Caco-2 (cell line): ENCODE measurements around the gene WFDC2. TPM values are rescaled to one million over a fixed set of nuclear protein-coding genes. Genes with fewer than 3 reads are reported as not detected.

Source experiments
- BruUV-seq: library from RNA; stranded (reverse); fragments of 400-500 nt; replicated peaks from 2 replicates; lab custom pipeline; 2021; lab: Mats Ljungman, UMichigan
- CTCF ChIA-PET: fragments of 300-600 bp; sonication (Branson Sonifier 250); formaldehyde crosslinking; loops from one replicate; lab custom pipeline; 2022; ENCODE audit warnings: antibody characterized with exemption; lab: Charles Lee
- POLR2A ChIA-PET: fragments of 300-600 bp; sonication (Branson Sonifier 250); formaldehyde crosslinking; loops from one replicate; lab custom pipeline; 2022; ENCODE audit warnings: antibody characterized with exemption; lab: Charles Lee
- DNase-seq, 2 experiments: peaks; one replicate each; pipeline versions ENCODE4 v3.0.0 to v3.0.0-alpha.2; 2020 to 2022
- H3K27me3 ChIP-seq: replicated peaks from 2 replicates; pipeline ENCODE4 v1.6.0; 2011; ENCODE audit warnings: low read length; ENCODE audit not compliant: control insufficient read depth, insufficient read depth
- H3K36me3 ChIP-seq: 2 replicates; pipeline ENCODE4 v1.5.1; 2011; ENCODE audit warnings: low read length; ENCODE audit not compliant: control insufficient read depth, insufficient read depth
- H3K4me1 ChIP-seq: fragments of 250-450 bp; sonication (Bioruptor Pico); 2 replicates; pipeline ENCODE4 v1.5.1; 2020; ENCODE audit warnings: mild to moderate bottlenecking
- H3K4me3 ChIP-seq: 2 replicates; pipeline ENCODE4 v1.5.1; 2011; ENCODE audit warnings: low read depth, mild to moderate bottlenecking, control low read depth, low read length
- H3K9me3 ChIP-seq: fragments of 250-450 bp; sonication (Bioruptor Pico); 2 replicates; pipeline ENCODE4 v1.5.1; 2020; ENCODE audit warnings: mild to moderate bottlenecking, moderate library complexity
- H3K27ac Mint-ChIP-seq: one replicate; pipeline ENCODE4 v1.8.0; 2022; ENCODE audit warnings: mixed read lengths; ENCODE audit not compliant: unreplicated experiment
- H3K27me3 Mint-ChIP-seq: one replicate; pipeline ENCODE4 v1.8.0; 2022; ENCODE audit warnings: mixed read lengths; ENCODE audit not compliant: insufficient read depth, unreplicated experiment
- H3K36me3 Mint-ChIP-seq: one replicate; pipeline ENCODE4 v1.8.0; 2022; ENCODE audit warnings: mild to moderate bottlenecking, mixed read lengths; ENCODE audit not compliant: insufficient read depth, unreplicated experiment
- H3K4me1 Mint-ChIP-seq: one replicate; pipeline ENCODE4 v1.8.0; 2022; ENCODE audit warnings: low read depth, mixed read lengths; ENCODE audit not compliant: unreplicated experiment
- H3K4me3 Mint-ChIP-seq: one replicate; pipeline ENCODE4 v1.8.0; 2022; ENCODE audit warnings: mild to moderate bottlenecking, moderate library complexity, mixed read lengths; ENCODE audit not compliant: unreplicated experiment
- H3K9me3 Mint-ChIP-seq: one replicate; pipeline ENCODE4 v1.8.0; 2022; ENCODE audit warnings: mixed read lengths; ENCODE audit not compliant: unreplicated experiment
- intact Hi-C: fragments of 100-400 bp; cut with micrococcal nuclease; formaldehyde crosslinking; loops from one replicate; pipeline ENCODE4 v1.10.0; 2022; ENCODE audit not compliant: unreplicated experiment
- total RNA-seq: library from RNA; stranded (reverse); gene quantifications from 2 replicates; pipeline ENCODE4 v1.2.3, GENCODE V29; 2022
- TF ChIP-seq, protein P1 (sequence below), 2 experiments: fragments of 200-600 bp in 1 of 2; IDR thresholded peaks; 1 replicate in 1 of 2; 2 replicates in 1 of 2; pipeline versions ENCODE4 v1.5.1 to v1.8.0; 2011 to 2022; ENCODE audit warnings: antibody characterized with exemption in 1 of 2, control low read depth in 1 of 2, inconsistent platforms in 1 of 2, low read depth in 1 of 2, low read length in 1 of 2, mild to moderate bottlenecking in 1 of 2, moderate library complexity in 1 of 2; ENCODE audit not compliant: insufficient read depth in 1 of 2, severe bottlenecking in 1 of 2, unreplicated experiment in 1 of 2

Gene WFDC2
- total RNA-seq, 1 experiment from 2014 or later: 14.3 TPM

DNA sequence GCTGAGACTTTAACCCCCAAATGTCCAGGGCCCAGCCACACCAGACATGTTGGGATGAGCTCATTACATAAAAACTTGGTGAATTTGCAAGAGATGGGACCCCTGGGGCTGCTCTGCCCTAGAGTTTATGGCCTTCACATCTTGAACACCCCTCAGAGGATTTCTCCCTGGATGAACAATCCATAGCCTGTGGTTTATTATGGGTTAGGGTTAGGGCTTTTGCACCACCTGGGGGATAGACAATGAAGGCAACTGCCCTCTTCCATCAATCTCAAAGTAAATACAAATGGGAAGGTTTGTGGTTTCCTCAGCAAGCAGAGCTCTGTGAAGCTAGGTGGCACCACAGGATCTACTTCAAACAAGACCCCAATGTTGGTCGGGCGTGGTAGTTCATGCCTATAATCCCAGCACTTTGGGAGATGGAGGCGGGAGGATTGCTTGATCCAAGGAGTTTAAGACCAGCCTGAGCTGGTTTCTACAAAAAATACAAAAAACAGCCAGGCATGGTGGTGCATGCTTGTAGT, 28.5 kb downstream of the WFDC2 start:
- no peaks in the 10 kb centered on the region for H3K9me3 Mint-ChIP-seq
- no peaks in the 10 kb centered on the region for H3K36me3 ChIP-seq
- ChIA-PET CTCF (no interaction called here), POLR2A (no interaction called here)
- intact Hi-C loops: no loop called here
- no peak overlapping the region for H3K4me3 ChIP-seq
- no peak overlapping the region for H3K27ac Mint-ChIP-seq
- H3K27me3 Mint-ChIP-seq: peaks cover 28% of the 10 kb centered on the region
- H3K4me3 Mint-ChIP-seq: no peak overlapping the region
- H3K27me3 ChIP-seq: no peaks in the 10 kb centered on the region; the same call in none of the 2 replicates
- no TSS peak for BruUV-seq
- peak in 1 of 2 experiments; percentile 34 for DNase-seq
- H3K9me3 ChIP-seq: no peaks in the 10 kb centered on the region
- no peaks in the 10 kb centered on the region for H3K4me1 ChIP-seq
- H3K36me3 Mint-ChIP-seq: no peaks in the 10 kb centered on the region
- TF ChIP-seq, protein P1, sequence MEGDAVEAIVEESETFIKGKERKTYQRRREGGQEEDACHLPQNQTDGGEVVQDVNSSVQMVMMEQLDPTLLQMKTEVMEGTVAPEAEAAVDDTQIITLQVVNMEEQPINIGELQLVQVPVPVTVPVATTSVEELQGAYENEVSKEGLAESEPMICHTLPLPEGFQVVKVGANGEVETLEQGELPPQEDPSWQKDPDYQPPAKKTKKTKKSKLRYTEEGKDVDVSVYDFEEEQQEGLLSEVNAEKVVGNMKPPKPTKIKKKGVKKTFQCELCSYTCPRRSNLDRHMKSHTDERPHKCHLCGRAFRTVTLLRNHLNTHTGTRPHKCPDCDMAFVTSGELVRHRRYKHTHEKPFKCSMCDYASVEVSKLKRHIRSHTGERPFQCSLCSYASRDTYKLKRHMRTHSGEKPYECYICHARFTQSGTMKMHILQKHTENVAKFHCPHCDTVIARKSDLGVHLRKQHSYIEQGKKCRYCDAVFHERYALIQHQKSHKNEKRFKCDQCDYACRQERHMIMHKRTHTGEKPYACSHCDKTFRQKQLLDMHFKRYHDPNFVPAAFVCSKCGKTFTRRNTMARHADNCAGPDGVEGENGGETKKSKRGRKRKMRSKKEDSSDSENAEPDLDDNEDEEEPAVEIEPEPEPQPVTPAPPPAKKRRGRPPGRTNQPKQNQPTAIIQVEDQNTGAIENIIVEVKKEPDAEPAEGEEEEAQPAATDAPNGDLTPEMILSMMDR (IDR thresholded peaks at IDR 0.05; ENCODE audit: insufficient read depth in 1 of 2, low read depth in 1 of 2, low read length in 1 of 2, severe bottlenecking in 1 of 2, unreplicated experiment in 1 of 2): no peak
- peaks cover 5% of the 10 kb centered on the region for H3K4me1 Mint-ChIP-seq

- H3K4me1 Mint-ChIP-seq: peaks cover 5% of the 10 kb centered on the region
- no peak overlapping the region for H3K4me3 ChIP-seq
- H3K36me3 ChIP-seq: no peaks in the 10 kb centered on the region
- no peaks in the 10 kb centered on the region; the same call in none of the 2 replicates for H3K27me3 ChIP-seq
- TF ChIP-seq, protein P1 (IDR thresholded peaks at IDR 0.05; ENCODE audit: insufficient read depth in 1 of 2, low read depth in 1 of 2, low read length in 1 of 2, severe bottlenecking in 1 of 2, unreplicated experiment in 1 of 2): no peak
- intact Hi-C loops: no loop called here
- peaks cover 31% of the 10 kb centered on the region for H3K27me3 Mint-ChIP-seq
- CTCF ChIA-PET: interaction anchor here (0.6 kb wide), 1 partner anchor 10 kb away, joined by 4 read pairs; no protein-coding TSS in a partner anchor
- no peaks in the 10 kb centered on the region for H3K36me3 Mint-ChIP-seq
- H3K4me3 Mint-ChIP-seq: no peak overlapping the region
- no peaks in the 10 kb centered on the region for H3K9me3 Mint-ChIP-seq
- BruUV-seq: no TSS peak
- H3K27ac Mint-ChIP-seq: no peak overlapping the region
- POLR2A ChIA-PET: no interaction called here
- no peaks in the 10 kb centered on the region for H3K4me1 ChIP-seq
- H3K9me3 ChIP-seq: no peaks in the 10 kb centered on the region
- DNase-seq: peak; percentile 52 to 66
These were observed 30.5 kb downstream of the WFDC2 start for GRCh38 chr20:45500022-45500421.

- Histone ChIP-seq H3K4me1 (no peaks in the 10 kb centered on the region; the same call in 1 of the 2 replicates), H3K9me3 (no peaks in the 10 kb centered on the region), H3K27me3 (no peaks in the 10 kb centered on the region; the same call in none of the 2 replicates), H3K4me3 (no peak overlapping the region), H3K36me3 (no peaks in the 10 kb centered on the region)
- Mint-ChIP-seq H3K27ac (no peak overlapping the region), H3K4me1 (peaks cover 5% of the 10 kb centered on the region), H3K4me3 (no peak overlapping the region), H3K9me3 (no peaks in the 10 kb centered on the region), H3K27me3 (peaks cover 22% of the 10 kb centered on the region), H3K36me3 (no peaks in the 10 kb centered on the region)
- BruUV-seq: no TSS peak
- TF ChIP-seq, protein P1 (IDR thresholded peaks at IDR 0.05; ENCODE audit: insufficient read depth in 1 of 2, low read depth in 1 of 2, low read length in 1 of 2, severe bottlenecking in 1 of 2, unreplicated experiment in 1 of 2): no peak
- peak in 1 of 2 experiments; percentile 3 for DNase-seq
- CTCF ChIA-PET: no interaction called here
- POLR2A ChIA-PET: no interaction called here
- intact Hi-C loops: no loop called here
These were observed 32.0 kb downstream of the WFDC2 start for GRCh38 chr20:45501600-45501999.
